CD4-positive, alpha-beta T cell treated with Interleukin-21 for 1 hour (primary cell): ENCODE measurements around the gene FAM81B.

ENCODE experiments used
- DNase-seq: peaks from one replicate; pipeline ENCODE4 v3.0.0-alpha.2; 2020

Gene FAM81B

GRCh38 chr5:95403996-95404395 lies 12.8 kb downstream of the FAM81B start:
- DNase-seq: no peak

GRCh38 chr5:95406426-95407090 lies 15.4 kb downstream of the FAM81B start:
- no peak for DNase-seq

- DNase-seq: no peak
Observed at GRCh38 chr5:95410279-95410678, 19.1 kb downstream of the FAM81B start.

GRCh38 chr5:95411474-95411873 lies 20.3 kb downstream of the FAM81B start:
- DNase-seq: no peak

- no peak for DNase-seq
Observed at GRCh38 chr5:95414451-95414850, 23.3 kb downstream of the FAM81B start.

GRCh38 chr5:95417971-95418370 lies 26.8 kb downstream of the FAM81B start:
- no peak for DNase-seq

- no peak for DNase-seq
Observed at GRCh38 chr5:95422838-95423237, 31.7 kb downstream of the FAM81B start.

- no peak for DNase-seq
Observed at GRCh38 chr5:95424016-95424415, 32.9 kb downstream of the FAM81B start.

GRCh38 chr5:95424526-95424925 lies 33.4 kb downstream of the FAM81B start:
- DNase-seq: no peak

- DNase-seq: no peak
Observed at GRCh38 chr5:95426227-95426626, 35.1 kb downstream of the FAM81B start.

GRCh38 chr5:95432779-95433178 lies 41.6 kb downstream of the FAM81B start:
- no peak for DNase-seq

GRCh38 chr5:95439801-95440493 lies 48.8 kb downstream of the FAM81B start:
- DNase-seq: no peak

GRCh38 chr5:95440825-95441224 lies 49.7 kb downstream of the FAM81B start:
- no peak for DNase-seq

- no peak for DNase-seq
Observed at GRCh38 chr5:95441636-95442035, 50.5 kb downstream of the FAM81B start.

- DNase-seq: no peak
Observed at GRCh38 chr5:95445442-95445841, 54.3 kb downstream of the FAM81B start.

- no peak for DNase-seq
Observed at GRCh38 chr5:95445995-95446394, 54.8 kb downstream of the FAM81B start.

- no peak for DNase-seq
Observed at GRCh38 chr5:95446560-95447221, 55.5 kb downstream of the FAM81B start.

GRCh38 chr5:95447961-95448360 lies 56.8 kb downstream of the FAM81B start:
- no peak for DNase-seq

GRCh38 chr5:95448789-95449188 lies 57.6 kb downstream of the FAM81B start:
- DNase-seq: no peak

GRCh38 chr5:95449460-95449859 lies 58.3 kb downstream of the FAM81B start:
- no peak for DNase-seq

GRCh38 chr5:95454536-95454935 lies 63.4 kb downstream of the FAM81B start:
- DNase-seq: no peak

- DNase-seq: no peak
Observed at GRCh38 chr5:95460665-95461064, 69.5 kb downstream of the FAM81B start.

- DNase-seq: no peak
Observed at GRCh38 chr5:95471487-95471886, 80.3 kb downstream of the FAM81B start.

GRCh38 chr5:95471942-95472341 lies 80.8 kb downstream of the FAM81B start:
- no peak for DNase-seq
